GM12864 (cell line): ENCODE results near the gene CCL22.
"Not testable (repeated sequence)": the region's sequence is repeated elsewhere in the genome, so short reads cannot be mapped to it uniquely, and the experiment has no call there.

Source experiments
- DNase-seq: peaks from one replicate; pipeline ENCODE4 v3.0.0-alpha.2; 2011; ENCODE audit warnings: low read depth
- H3K4me3 ChIP-seq: 2 replicates; pipeline ENCODE4 v1.5.1; 2011; ENCODE audit warnings: mild to moderate bottlenecking, low read depth, low read length, control low read depth
- TF ChIP-seq, protein P1 (sequence below): IDR thresholded peaks from 2 replicates; pipeline ENCODE4 v1.5.1; 2011; ENCODE audit warnings: low read depth, mild to moderate bottlenecking, moderate library complexity, low read length, control low read depth, inconsistent platforms; ENCODE audit errors: missing control alignments

Gene CCL22

DNA sequence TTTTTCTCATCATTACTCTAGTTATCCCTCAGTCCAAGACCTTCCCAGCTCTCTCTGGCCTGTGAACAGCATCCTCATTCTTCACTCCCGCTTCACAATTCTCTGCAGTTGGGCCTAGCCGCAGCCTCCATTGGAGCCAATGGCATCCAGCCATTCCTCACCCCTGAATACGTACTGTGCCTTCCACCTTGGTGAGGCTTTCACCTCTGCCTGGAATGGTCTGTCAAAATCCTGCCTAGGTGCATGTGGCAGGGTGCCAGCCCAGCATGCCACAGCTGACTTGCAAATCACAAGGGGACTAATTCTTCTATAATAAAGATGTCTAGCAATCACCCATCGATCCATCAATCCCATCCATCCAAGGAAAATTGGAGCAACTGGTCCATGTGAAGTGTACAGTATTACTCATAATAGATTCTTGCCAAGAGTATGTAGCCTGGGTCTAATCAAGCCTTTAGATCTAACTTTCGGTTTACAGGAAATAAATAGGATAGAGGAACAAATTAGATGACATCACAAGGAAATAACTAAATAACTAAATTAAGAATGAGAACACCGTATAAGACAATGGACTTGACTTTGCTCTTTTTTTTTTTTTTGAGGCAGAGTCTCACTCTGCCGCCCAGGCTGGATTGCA, 8.7 kb downstream of the CCL22 start:
- DNase-seq = no peak
- H3K4me3 ChIP-seq = no peak overlapping the region
- TF ChIP-seq, protein P1, sequence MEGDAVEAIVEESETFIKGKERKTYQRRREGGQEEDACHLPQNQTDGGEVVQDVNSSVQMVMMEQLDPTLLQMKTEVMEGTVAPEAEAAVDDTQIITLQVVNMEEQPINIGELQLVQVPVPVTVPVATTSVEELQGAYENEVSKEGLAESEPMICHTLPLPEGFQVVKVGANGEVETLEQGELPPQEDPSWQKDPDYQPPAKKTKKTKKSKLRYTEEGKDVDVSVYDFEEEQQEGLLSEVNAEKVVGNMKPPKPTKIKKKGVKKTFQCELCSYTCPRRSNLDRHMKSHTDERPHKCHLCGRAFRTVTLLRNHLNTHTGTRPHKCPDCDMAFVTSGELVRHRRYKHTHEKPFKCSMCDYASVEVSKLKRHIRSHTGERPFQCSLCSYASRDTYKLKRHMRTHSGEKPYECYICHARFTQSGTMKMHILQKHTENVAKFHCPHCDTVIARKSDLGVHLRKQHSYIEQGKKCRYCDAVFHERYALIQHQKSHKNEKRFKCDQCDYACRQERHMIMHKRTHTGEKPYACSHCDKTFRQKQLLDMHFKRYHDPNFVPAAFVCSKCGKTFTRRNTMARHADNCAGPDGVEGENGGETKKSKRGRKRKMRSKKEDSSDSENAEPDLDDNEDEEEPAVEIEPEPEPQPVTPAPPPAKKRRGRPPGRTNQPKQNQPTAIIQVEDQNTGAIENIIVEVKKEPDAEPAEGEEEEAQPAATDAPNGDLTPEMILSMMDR = no peak

DNA sequence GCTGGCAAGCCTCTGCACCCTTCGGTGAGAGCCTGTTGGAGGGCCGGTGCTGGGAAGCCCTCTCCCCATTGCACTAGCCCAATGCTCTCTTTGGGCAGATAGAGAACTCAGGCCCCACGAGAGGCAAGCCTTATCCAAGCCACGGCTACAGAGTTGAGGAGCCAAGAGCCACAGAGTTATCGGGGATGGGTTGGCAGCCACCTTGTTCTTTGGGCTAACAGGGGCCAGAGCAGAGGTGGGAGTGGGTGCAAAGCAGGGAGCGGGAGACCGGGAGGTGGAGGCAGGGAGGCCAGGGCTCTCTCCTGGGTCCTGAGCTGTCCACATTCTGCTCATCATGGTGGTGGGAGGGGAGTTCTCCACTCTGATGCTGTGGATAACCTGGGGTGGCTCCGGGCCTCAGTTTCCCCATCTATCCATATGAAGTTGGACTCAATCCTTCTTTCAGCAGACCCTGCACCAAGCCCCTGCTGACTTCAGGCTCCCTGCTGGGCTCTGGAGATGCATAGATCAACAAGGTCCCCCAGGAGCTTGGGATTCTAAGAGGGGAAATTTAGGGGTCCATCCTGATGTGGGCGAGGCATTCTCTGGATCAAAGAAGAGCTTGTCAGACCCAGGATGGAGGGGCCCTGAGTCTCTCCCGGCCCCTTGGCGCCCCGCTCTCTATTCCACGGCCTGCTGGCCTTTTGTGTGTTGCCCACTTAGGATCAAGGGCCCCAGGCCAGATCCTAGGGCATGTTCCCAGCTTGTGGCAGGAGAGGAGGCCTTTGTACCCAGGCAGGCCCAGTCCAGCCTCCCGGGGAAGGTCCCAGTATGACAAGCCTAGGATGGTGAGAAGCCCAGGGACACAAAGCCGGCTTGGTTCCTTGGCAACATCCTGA, 13.2 kb downstream of the CCL22 start:
- TF ChIP-seq, protein P1 = no peak
- no peak overlapping the region for H3K4me3 ChIP-seq
- no peak for DNase-seq

GRCh38 chr16:57372372-57373116, 14.0 kb downstream of the CCL22 start, which contains the start of gene CX3CL1:
CX3CL1 (plus strand) TSS chr16:57372490; CDS start chr16:57372569, 79 bp downstream.
- DNase-seq = no peak
- TF ChIP-seq, protein P1 = no peak
- no peak within 1 kb of the TSS for H3K4me3 ChIP-seq

DNA sequence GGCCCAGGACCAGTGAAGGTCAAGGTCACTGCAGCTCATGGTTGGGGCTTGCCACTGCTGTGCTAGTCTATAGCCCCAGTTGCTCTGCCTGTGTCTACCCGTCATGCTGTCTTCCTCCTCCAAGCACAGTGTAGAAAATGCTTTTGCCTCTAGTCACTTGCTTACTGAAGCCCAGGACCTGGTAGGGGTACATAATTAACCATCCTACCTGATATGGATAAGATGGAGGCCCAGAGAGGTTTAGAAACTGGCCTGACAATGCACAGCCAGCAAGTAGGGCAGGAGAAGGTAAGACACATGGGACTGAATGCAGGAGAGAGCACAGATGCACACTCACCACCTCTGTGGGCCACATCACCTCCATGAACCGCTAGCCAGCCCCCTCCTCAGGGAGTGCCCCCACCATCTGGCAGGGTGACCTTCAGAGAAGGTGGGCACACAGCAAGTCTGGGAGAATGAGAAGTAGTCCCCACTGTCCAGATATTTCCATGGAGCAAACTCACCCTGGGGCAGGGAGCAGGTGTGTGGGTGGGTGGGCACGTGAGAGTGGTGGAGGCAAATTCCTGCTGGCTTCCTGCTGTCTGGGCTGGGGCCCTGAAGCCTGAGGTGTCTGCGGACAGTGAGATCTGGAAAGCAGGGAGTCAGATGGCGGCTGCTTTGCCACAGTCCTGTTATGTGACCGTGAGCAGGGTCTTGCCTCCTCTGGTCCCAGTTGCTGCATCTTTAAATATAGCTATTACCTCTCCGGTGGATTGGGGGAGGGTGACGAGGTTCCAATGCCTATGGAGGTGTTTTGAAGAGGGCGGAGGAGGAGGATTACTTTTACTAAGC, 14.7 kb downstream of the CCL22 start:
- H3K4me3 ChIP-seq = no peak overlapping the region
- TF ChIP-seq, protein P1 = no peak
- no peak for DNase-seq

DNA sequence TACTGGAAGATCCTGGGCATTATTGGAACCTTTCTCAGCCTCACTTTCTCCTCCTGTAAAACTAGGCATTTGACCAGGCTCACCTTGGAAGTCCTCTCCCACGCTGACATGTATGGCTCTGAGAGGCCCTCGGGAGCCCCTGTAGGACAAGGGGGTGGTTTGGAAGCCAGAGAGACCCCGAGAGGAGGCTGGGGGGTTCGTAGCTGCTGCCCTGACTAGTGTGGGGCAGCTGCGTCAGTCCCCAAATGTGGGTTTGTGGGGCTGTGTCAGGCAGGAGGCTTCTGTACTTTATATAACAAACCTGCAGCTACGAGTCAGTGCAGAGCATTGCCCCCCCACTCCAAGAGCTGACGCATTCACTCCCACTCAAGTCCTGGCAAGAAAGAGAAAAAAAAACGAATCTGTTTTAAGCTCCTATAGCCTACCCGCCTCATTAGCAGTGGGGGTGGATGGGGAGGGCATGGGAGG, 15.5 kb downstream of the CCL22 start:
- no peak for DNase-seq
- no peak overlapping the region for H3K4me3 ChIP-seq
- TF ChIP-seq, protein P1 = no peak

GRCh38 chr16:57374925-57375465, 16.4 kb downstream of the CCL22 start:
- H3K4me3 ChIP-seq, DNase-seq: not testable (repeated sequence)
